Stimulated activated naive CD8-positive, alpha-beta T cell treated with anti-CD3 and anti-CD28 coated beads, Interleukin-15, amount 100 ng/mL, for 72 hours (primary cell): Measurements from ENCODE around the gene TNS1.

Source experiments
- ATAC-seq: fragments of 150-1000 bp; cut with Tn5 transposase; 2 replicates; pipeline ENCODE4 v1.10.0; 2021; ENCODE audit warnings: mild to moderate bottlenecking, moderate library complexity
- DNase-seq, 2 donors: peaks; one replicate each; pipeline ENCODE4 v3.0.0; 2021 to 2022
- H3K27ac Mint-ChIP-seq, 2 donors: one replicate each; pipeline ENCODE4 v1.8.0; 2022; ENCODE audit warnings: mild to moderate bottlenecking in 2 of 2, mixed read lengths in 2 of 2, moderate library complexity in 2 of 2
- H3K27me3 Mint-ChIP-seq: one replicate; pipeline ENCODE4 v1.8.0; 2022; ENCODE audit warnings: mixed read lengths
- H3K4me1 Mint-ChIP-seq: one replicate; pipeline ENCODE4 v1.8.0; 2022; ENCODE audit warnings: mild to moderate bottlenecking, mixed read lengths
- H3K4me3 Mint-ChIP-seq, 2 donors: one replicate each; pipeline ENCODE4 v1.8.0; 2022; ENCODE audit warnings: mild to moderate bottlenecking in 2 of 2, mixed read lengths in 2 of 2, moderate library complexity in 1 of 2
- H3K9me3 Mint-ChIP-seq, 2 donors: one replicate each; pipeline ENCODE4 v1.8.0; 2022; ENCODE audit warnings: mixed read lengths in 2 of 2

Gene TNS1

GRCh38 chr2:217943446-217944321 lies 59.1 kb downstream of the TNS1 start:
- DNase-seq (no peak), ATAC-seq (peak; percentile 29)
- Mint-ChIP-seq H3K27me3 (peaks cover 52% of the 10 kb centered on the region), H3K27ac (no peak overlapping the region), H3K9me3 (no peaks in the 10 kb centered on the region), H3K4me3 (no peak overlapping the region), H3K4me1 (no peaks in the 10 kb centered on the region)

GRCh38 chr2:217942731-217943335 lies 60.0 kb downstream of the TNS1 start:
- DNase-seq (no peak), ATAC-seq (peak; percentile 10)
- Mint-ChIP-seq H3K9me3 (no peaks in the 10 kb centered on the region), H3K27ac (no peak overlapping the region), H3K4me3 (no peak overlapping the region), H3K27me3 (peaks cover 52% of the 10 kb centered on the region), H3K4me1 (no peaks in the 10 kb centered on the region)

GRCh38 chr2:217941886-217942728 lies 60.7 kb downstream of the TNS1 start:
- no peaks in the 10 kb centered on the region for H3K9me3 Mint-ChIP-seq
- H3K27me3 Mint-ChIP-seq, result peaks cover 52% of the 10 kb centered on the region
- peak overlapping the region in 1 of 2 donors; percentile 55 for H3K27ac Mint-ChIP-seq
- DNase-seq, result no peak
- no peaks in the 10 kb centered on the region for H3K4me1 Mint-ChIP-seq
- H3K4me3 Mint-ChIP-seq, result no peak overlapping the region
- peak; percentile 3 for ATAC-seq

DNA sequence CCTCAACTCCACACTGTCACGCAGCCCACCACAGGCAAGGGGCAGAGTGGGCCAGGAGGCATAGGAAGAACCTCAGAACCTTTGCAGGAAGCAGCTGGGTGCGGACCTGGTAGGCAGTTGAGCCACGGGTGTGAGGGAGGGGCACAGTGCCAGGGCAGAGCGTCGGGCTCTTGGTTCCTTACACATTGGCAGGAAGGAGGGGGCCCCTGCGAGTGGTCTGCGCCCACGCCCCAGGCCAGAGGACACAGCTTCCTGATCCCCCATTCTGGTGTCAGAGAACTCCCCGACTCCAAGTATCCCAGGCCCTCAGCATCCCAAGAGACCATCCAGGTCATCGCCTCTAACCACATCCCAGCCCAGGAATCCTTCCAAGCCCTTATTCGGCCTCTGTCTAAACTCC lies 61.5 kb downstream of the TNS1 start:
- H3K9me3 Mint-ChIP-seq, result no peaks in the 10 kb centered on the region
- no peak for DNase-seq
- H3K27me3 Mint-ChIP-seq, result peaks cover 52% of the 10 kb centered on the region
- no peak overlapping the region for H3K4me3 Mint-ChIP-seq
- ATAC-seq, result no peak
- peak overlapping the region in 1 of 2 donors; percentile 55 for H3K27ac Mint-ChIP-seq
- no peaks in the 10 kb centered on the region for H3K4me1 Mint-ChIP-seq

DNA sequence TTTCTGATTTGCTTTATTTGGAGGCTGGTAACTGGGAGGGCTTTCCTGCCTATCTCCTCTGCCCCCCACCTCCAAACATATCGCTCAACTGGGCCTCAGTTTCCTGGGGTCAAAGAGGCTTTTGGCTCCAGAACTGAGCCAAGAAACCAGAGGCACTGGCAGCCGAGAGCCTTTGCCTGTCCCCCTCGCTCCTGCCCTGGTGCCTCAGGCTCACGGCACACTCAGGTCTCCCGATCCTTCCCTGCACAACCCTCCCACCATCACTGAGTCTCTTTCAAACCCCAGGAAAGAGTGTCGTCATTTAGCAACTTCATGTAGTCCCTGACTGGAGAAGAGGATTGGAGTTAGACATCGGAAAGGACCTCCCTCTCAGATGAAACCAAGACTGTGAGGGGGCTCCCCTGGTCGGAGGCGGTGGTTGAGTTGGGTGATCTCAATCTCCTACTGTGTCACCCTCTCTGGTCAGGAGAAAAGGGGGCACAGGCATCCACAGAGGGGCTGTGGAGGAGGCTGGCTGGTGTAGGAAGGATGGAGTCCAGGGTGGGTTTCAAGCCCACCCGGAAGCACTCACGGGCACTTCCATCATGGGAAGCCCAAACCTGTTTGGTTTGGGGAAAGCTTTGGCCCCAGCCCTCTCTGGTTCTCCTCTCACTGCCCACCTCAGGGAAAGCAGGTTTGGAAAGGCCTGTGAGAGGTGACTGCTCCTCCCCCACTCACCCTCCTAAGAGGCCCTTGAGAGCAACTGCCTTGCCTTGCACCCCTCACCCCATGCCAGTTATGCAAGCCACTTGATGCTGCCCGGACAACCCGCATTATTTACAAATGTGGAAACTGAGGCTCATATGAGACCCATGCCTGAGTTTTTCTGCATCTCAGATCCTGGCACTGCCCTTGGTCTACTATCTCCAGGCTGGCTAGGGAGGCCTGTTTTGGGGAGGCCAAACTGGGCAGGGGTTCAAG lies 62.3 kb downstream of the TNS1 start:
- no peaks in the 10 kb centered on the region for H3K4me1 Mint-ChIP-seq
- no peak for DNase-seq
- H3K9me3 Mint-ChIP-seq, result no peaks in the 10 kb centered on the region
- H3K27me3 Mint-ChIP-seq, result peaks cover 48% of the 10 kb centered on the region
- no peak overlapping the region for H3K4me3 Mint-ChIP-seq
- ATAC-seq, result no peak
- no peak overlapping the region for H3K27ac Mint-ChIP-seq

- H3K4me1 Mint-ChIP-seq, result no peaks in the 10 kb centered on the region
- no peak overlapping the region for H3K4me3 Mint-ChIP-seq
- ATAC-seq (no peak), DNase-seq (no peak)
- peaks cover 44% of the 10 kb centered on the region for H3K27me3 Mint-ChIP-seq
- H3K9me3 Mint-ChIP-seq, result no peaks in the 10 kb centered on the region
- no peak overlapping the region for H3K27ac Mint-ChIP-seq
These were observed 63.1 kb downstream of the TNS1 start for GRCh38 chr2:217939629-217940245.

GRCh38 chr2:217939220-217939619 lies 63.6 kb downstream of the TNS1 start:
- Mint-ChIP-seq H3K4me3 (no peak overlapping the region), H3K9me3 (no peaks in the 10 kb centered on the region), H3K4me1 (no peaks in the 10 kb centered on the region), H3K27ac (no peak overlapping the region), H3K27me3 (peaks cover 43% of the 10 kb centered on the region)
- ATAC-seq (no peak), DNase-seq (no peak)

DNA sequence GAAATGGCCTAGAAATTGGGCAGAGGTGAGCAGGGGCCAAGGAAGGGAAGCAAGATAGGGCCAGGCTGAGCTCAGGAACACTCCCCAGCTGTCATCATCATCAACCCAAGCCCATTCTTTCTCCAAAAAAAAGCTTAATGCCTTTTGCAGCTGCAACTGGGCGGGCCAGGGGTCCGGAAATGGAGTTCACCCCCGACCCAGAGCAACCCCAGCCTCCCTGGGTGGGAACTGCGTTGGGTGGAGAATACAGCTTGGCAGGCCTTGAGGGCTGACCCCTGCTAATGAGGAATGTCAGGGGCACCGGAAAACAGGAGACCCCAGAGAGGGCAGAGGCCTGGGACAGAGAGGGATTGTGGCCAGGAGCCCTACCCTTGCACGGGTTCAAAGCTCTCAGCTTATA lies 64.8 kb downstream of the TNS1 start:
- ATAC-seq, result no peak

GRCh38 chr2:217937446-217937845 lies 65.3 kb downstream of the TNS1 start:
- Mint-ChIP-seq H3K4me1 (no peaks in the 10 kb centered on the region), H3K4me3 (no peak overlapping the region), H3K27ac (no peak overlapping the region), H3K9me3 (no peaks in the 10 kb centered on the region), H3K27me3 (peaks cover 40% of the 10 kb centered on the region)
- DNase-seq, result no peak
- ATAC-seq, result no peak

More for the DNA sequence above, 64.8 kb downstream of the TNS1 start:
- Mint-ChIP-seq H3K9me3 (no peaks in the 10 kb centered on the region), H3K27ac (no peak overlapping the region), H3K4me1 (no peaks in the 10 kb centered on the region), H3K27me3 (peaks cover 41% of the 10 kb centered on the region), H3K4me3 (no peak overlapping the region)
- DNase-seq, result no peak

- Mint-ChIP-seq H3K4me3 (no peak overlapping the region), H3K27me3 (peaks cover 35% of the 10 kb centered on the region), H3K4me1 (no peaks in the 10 kb centered on the region), H3K27ac (no peak overlapping the region), H3K9me3 (no peaks in the 10 kb centered on the region)
- ATAC-seq (no peak), DNase-seq (no peak)
These were observed 65.8 kb downstream of the TNS1 start for GRCh38 chr2:217936952-217937351.

GRCh38 chr2:217935901-217936684 lies 66.7 kb downstream of the TNS1 start:
- peaks cover 27% of the 10 kb centered on the region for H3K27me3 Mint-ChIP-seq
- ATAC-seq (no peak), DNase-seq (no peak)
- H3K4me3 Mint-ChIP-seq, result no peak overlapping the region
- H3K4me1 Mint-ChIP-seq, result peaks cover under 1% of the 10 kb centered on the region
- peak overlapping the region in 1 of 2 donors; percentile 13 for H3K27ac Mint-ChIP-seq
- no peaks in the 10 kb centered on the region for H3K9me3 Mint-ChIP-seq

DNA sequence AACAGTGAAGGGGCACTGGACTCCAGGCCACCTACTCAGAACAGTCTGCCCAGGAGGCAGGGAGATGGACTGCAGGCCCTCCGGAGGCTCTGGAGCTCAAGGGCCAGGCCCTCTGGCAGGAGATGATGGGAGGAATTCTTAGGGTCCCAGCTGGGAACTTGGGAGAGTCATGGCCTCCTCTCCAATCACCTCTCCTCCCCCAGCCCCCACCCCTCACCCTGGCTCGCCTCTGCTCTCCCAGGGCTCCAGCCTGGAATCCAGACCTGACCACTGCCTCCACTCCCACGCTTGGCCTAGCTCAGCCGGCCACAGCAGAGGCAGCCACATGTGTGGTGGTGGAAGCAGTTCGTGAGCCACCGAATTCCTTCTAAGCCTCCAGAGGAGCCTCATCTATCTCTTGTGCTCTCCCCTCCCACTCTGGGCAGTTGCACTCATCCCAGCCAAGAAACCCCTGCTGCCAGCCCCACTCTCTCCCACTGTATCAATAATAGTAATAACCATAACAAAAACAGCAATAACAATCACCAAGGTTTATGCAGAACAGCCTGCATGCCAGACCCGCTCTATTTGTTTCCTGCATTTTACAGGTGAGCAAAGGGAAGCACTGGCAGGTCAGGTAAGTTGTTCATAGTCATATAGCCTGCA lies 67.4 kb downstream of the TNS1 start:
- H3K4me3 Mint-ChIP-seq, result no peak overlapping the region
- H3K4me1 Mint-ChIP-seq, result peaks cover 7% of the 10 kb centered on the region
- H3K27me3 Mint-ChIP-seq, result peaks cover 25% of the 10 kb centered on the region
- H3K9me3 Mint-ChIP-seq, result no peaks in the 10 kb centered on the region
- ATAC-seq, result no peak
- no peak overlapping the region for H3K27ac Mint-ChIP-seq
- no peak for DNase-seq

GRCh38 chr2:217934321-217935131 lies 68.3 kb downstream of the TNS1 start:
- ATAC-seq, result no peak
- DNase-seq, result no peak

More at GRCh38 chr2:217934321-217935131, 68.3 kb downstream of the TNS1 start:
- no peaks in the 10 kb centered on the region for H3K9me3 Mint-ChIP-seq
- no peak overlapping the region for H3K4me3 Mint-ChIP-seq
- no peak overlapping the region for H3K27ac Mint-ChIP-seq
- peaks cover 11% of the 10 kb centered on the region for H3K4me1 Mint-ChIP-seq
- H3K27me3 Mint-ChIP-seq, result peaks cover 27% of the 10 kb centered on the region
